ENCODE results near the gene KLHL29.

Gene KLHL29

GRCh38 chr2:23664066-23664788 lies 279.2 kb downstream of the KLHL29 start:
- no peak for DNase-seq

GRCh38 chr2:23666241-23666979 lies 281.4 kb downstream of the KLHL29 start:
- DNase-seq, result no peak

GRCh38 chr2:23666980-23667357 lies 282.0 kb downstream of the KLHL29 start:
- DNase-seq, result no peak

GRCh38 chr2:23668756-23669304 lies 283.9 kb downstream of the KLHL29 start:
- no peak for DNase-seq

- no peak for DNase-seq
Measured at GRCh38 chr2:23669413-23670244, 284.6 kb downstream of the KLHL29 start.

GRCh38 chr2:23670245-23670592 lies 285.2 kb downstream of the KLHL29 start:
- DNase-seq, result no peak

GRCh38 chr2:23673082-23673481 lies 288.1 kb downstream of the KLHL29 start:
- DNase-seq, result no peak

GRCh38 chr2:23673830-23674679 lies 289.1 kb downstream of the KLHL29 start:
- DNase-seq, result no peak

GRCh38 chr2:23675506-23675905 lies 290.5 kb downstream of the KLHL29 start:
- DNase-seq, result no peak

- DNase-seq, result no peak
Measured at GRCh38 chr2:23677836-23678235, 292.9 kb downstream of the KLHL29 start.

GRCh38 chr2:23679044-23679443 lies 294.1 kb downstream of the KLHL29 start:
- no peak for DNase-seq

- no peak for DNase-seq
Measured at GRCh38 chr2:23680951-23681350, 296.0 kb downstream of the KLHL29 start.

GRCh38 chr2:23681356-23682140 lies 296.6 kb downstream of the KLHL29 start:
- DNase-seq, result no peak

- DNase-seq, result no peak
Measured at GRCh38 chr2:23682481-23682880, 297.5 kb downstream of the KLHL29 start.

- no peak for DNase-seq
Measured at GRCh38 chr2:23683001-23683400, 298.0 kb downstream of the KLHL29 start.

GRCh38 chr2:23684395-23685176 lies 299.6 kb downstream of the KLHL29 start:
- no peak for DNase-seq

- DNase-seq, result no peak
Measured at GRCh38 chr2:23685181-23685580, 300.2 kb downstream of the KLHL29 start.

GRCh38 chr2:23685706-23686105 lies 300.7 kb downstream of the KLHL29 start:
- no peak for DNase-seq

GRCh38 chr2:23686405-23687029 lies 301.5 kb downstream of the KLHL29 start:
- no peak for DNase-seq

GRCh38 chr2:23687214-23687613 lies 302.2 kb downstream of the KLHL29 start:
- DNase-seq, result no peak
